ENCODE data around the gene SPATS1.

SPATS1 gene

DNA sequence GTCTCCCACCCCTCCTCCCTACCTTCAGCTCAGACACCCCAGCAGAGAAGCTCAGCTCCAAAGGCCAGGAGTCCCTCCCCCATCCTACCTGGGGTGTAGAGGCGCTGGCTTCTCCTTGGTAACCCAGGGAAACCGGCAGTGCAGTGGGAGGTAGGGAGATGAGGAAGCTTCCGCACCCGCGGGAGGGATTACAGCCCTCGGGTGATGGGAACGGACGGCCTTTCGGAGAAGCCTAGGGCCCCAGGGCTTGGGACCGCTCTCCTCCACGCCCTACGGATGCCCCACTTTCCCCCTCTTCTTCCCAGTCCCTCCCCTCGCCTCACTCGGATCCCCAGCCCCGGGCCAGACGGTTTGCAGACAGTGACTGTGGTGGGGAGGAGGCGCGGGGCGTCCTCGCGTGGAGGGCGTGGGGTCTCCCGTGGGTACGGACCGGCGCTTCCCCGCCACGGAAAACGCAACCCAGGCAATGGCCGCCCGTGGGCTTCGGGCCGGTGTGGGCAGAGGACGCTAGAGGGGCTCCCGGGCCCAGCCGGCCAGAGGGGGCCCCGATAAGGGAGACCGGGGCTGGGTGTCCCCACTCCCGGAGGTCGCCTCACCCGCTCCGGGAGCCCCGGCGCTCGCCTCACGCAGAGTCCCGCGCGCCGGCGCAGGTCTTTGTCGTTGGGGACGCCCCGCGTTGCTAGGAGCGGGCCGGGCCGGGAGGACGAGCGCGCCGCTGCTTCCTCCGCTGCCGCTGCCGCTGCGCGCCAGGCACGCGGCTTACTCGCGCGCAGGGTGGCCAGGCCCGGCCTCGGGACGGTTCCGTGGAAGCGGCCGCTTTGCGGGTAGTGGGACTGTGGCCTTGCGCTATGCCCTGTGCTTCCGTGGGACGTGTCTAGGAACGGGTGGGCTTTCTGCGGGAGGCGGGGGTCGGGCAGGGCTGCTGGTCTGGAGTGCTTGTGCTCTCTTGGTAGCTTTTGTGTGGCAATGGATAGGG is 45.1 kb upstream of the SPATS1 start:
- peak in 1 of 2 experiments; percentile 28 for DNase-seq (ENCODE audit: low read depth in 1 of 2, low spot score in 1 of 2)
- peak overlapping the region; percentile 38 for H3K4me3 ChIP-seq (replicated peaks; ENCODE audit: insufficient read depth, low read length)
- H3K27ac ChIP-seq (replicated peaks) = no peak overlapping the region
- peaks cover 27% of the 10 kb centered on the region for H3K27me3 ChIP-seq (ENCODE audit: insufficient read depth, poor library complexity, severe bottlenecking)
- no peak for TF ChIP-seq GABPA (IDR thresholded peaks at IDR 0.05; ENCODE audit: low read depth)
- no peak for TF ChIP-seq SPI1 (IDR thresholded peaks at IDR 0.05; ENCODE audit: borderline replicate concordance, low read depth)
- TF ChIP-seq, protein P1, sequence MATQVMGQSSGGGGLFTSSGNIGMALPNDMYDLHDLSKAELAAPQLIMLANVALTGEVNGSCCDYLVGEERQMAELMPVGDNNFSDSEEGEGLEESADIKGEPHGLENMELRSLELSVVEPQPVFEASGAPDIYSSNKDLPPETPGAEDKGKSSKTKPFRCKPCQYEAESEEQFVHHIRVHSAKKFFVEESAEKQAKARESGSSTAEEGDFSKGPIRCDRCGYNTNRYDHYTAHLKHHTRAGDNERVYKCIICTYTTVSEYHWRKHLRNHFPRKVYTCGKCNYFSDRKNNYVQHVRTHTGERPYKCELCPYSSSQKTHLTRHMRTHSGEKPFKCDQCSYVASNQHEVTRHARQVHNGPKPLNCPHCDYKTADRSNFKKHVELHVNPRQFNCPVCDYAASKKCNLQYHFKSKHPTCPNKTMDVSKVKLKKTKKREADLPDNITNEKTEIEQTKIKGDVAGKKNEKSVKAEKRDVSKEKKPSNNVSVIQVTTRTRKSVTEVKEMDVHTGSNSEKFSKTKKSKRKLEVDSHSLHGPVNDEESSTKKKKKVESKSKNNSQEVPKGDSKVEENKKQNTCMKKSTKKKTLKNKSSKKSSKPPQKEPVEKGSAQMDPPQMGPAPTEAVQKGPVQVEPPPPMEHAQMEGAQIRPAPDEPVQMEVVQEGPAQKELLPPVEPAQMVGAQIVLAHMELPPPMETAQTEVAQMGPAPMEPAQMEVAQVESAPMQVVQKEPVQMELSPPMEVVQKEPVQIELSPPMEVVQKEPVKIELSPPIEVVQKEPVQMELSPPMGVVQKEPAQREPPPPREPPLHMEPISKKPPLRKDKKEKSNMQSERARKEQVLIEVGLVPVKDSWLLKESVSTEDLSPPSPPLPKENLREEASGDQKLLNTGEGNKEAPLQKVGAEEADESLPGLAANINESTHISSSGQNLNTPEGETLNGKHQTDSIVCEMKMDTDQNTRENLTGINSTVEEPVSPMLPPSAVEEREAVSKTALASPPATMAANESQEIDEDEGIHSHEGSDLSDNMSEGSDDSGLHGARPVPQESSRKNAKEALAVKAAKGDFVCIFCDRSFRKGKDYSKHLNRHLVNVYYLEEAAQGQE (IDR thresholded peaks at IDR 0.05; ENCODE audit: insufficient replicate concordance, low read depth) = no peak
- TF ChIP-seq, protein P2, sequence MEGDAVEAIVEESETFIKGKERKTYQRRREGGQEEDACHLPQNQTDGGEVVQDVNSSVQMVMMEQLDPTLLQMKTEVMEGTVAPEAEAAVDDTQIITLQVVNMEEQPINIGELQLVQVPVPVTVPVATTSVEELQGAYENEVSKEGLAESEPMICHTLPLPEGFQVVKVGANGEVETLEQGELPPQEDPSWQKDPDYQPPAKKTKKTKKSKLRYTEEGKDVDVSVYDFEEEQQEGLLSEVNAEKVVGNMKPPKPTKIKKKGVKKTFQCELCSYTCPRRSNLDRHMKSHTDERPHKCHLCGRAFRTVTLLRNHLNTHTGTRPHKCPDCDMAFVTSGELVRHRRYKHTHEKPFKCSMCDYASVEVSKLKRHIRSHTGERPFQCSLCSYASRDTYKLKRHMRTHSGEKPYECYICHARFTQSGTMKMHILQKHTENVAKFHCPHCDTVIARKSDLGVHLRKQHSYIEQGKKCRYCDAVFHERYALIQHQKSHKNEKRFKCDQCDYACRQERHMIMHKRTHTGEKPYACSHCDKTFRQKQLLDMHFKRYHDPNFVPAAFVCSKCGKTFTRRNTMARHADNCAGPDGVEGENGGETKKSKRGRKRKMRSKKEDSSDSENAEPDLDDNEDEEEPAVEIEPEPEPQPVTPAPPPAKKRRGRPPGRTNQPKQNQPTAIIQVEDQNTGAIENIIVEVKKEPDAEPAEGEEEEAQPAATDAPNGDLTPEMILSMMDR (IDR thresholded peaks at IDR 0.05; ENCODE audit: insufficient read depth, low read length) = no peak
- TF ChIP-seq POLR2AphosphoS5 (IDR thresholded peaks at IDR 0.05; ENCODE audit: low read depth) = peak; percentile 49; the same call in 1 of the 2 replicates

DNA sequence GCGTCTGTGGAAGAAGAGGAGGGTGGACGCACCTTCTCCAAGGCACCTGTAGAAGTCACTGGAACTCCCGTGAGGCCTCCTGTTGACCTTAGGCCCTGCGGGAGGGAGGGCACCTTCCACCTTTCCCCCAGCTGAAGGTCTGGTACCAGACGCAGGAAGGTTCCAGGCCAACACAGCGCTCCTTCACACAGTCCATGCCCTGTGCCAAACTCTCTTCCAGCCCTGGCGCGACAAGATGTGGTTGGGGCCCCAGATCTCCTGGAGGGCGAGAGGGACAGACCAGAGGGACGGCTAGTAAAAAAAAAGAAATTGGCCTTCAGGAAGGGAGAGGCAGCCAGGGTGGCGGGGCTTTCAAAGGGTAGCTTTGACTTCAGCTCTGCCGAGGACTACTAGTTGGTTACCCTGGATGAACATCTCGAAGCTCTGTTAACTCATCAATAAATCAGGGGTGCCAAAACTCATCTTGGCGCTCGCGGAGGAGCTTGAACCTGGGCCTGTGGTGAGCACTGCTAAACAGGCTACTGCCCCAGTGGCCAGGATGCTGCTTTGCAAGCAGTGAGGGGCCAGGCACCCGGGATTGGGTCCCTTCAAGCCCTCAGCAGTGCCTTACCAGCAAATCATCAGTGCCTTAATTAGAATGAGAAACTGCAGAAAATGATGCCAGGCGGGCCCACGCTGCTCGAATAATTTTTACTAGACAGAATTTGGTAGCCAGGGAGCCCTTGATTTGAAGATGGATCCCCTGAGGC is 44.2 kb upstream of the SPATS1 start:
- no peak overlapping the region for H3K27ac ChIP-seq (replicated peaks)
- no peak for DNase-seq (ENCODE audit: low read depth in 1 of 2, low spot score in 1 of 2)
- H3K4me3 ChIP-seq (replicated peaks; ENCODE audit: insufficient read depth, low read length) = no peak overlapping the region
- TF ChIP-seq, protein P1 (IDR thresholded peaks at IDR 0.05; ENCODE audit: insufficient replicate concordance, low read depth) = no peak
- TF ChIP-seq POLR2AphosphoS5 (IDR thresholded peaks at IDR 0.05; ENCODE audit: low read depth) = no peak
- H3K27me3 ChIP-seq (ENCODE audit: insufficient read depth, poor library complexity, severe bottlenecking) = peaks cover 25% of the 10 kb centered on the region

DNA sequence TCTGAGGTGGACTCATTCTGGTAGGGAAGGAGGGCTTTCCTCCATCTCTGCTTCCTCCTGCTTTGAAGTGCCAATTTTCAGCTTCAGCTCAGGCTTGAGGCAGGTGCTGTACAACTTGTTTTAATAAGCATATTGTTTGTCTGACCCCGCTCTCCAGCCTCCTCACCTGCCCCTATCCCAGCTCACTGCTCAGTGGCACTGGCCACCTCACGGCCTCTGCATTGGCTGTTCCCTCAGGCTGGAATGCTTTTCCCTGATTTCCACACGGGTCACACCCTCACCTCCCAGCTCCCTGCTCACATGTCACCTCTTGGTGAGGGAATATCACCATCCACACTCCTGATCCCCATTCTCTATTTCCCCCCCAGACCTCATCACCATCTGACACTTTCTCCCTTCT is 43.6 kb upstream of the SPATS1 start:
- peaks cover 23% of the 10 kb centered on the region for H3K27me3 ChIP-seq (ENCODE audit: insufficient read depth, poor library complexity, severe bottlenecking)

More for the DNA sequence above, 43.6 kb upstream of the SPATS1 start:
- DNase-seq (ENCODE audit: low read depth in 1 of 2, low spot score in 1 of 2) = no peak
- TF ChIP-seq, protein P1 (IDR thresholded peaks at IDR 0.05; ENCODE audit: insufficient replicate concordance, low read depth) = no peak
- no peak for TF ChIP-seq GABPA (IDR thresholded peaks at IDR 0.05; ENCODE audit: low read depth)
- TF ChIP-seq POLR2AphosphoS5 (IDR thresholded peaks at IDR 0.05; ENCODE audit: low read depth) = no peak
- no peak for TF ChIP-seq SPI1 (IDR thresholded peaks at IDR 0.05; ENCODE audit: borderline replicate concordance, low read depth)
- TF ChIP-seq, protein P2 (IDR thresholded peaks at IDR 0.05; ENCODE audit: insufficient read depth, low read length) = no peak
- H3K4me3 ChIP-seq (replicated peaks; ENCODE audit: insufficient read depth, low read length) = no peak overlapping the region
- no peak overlapping the region for H3K27ac ChIP-seq (replicated peaks)
